A549 (cell line): Measurements from ENCODE around the gene RHBDF2.

Source experiments
- EHMT2 ChIP-seq: fragments of 200-600 bp; sonication (generic); IDR thresholded peaks from 2 replicates; pipeline ENCODE4 v1.6.1; 2016; ENCODE audit warnings: antibody characterized with exemption, low read depth, mild to moderate bottlenecking, moderate library complexity
- FOSL2 ChIP-seq, 2 experiments: fragments of 450-650 bp in 1 of 2; fragments of >200 bp in 1 of 2; sonication (Bioruptor Twin) in 1 of 2; formaldehyde crosslinking; IDR thresholded peaks; 2 replicates each; pipeline versions ENCODE4 v1.5.0 to v1.6.1; 2016 to 2020; ENCODE audit warnings: mild to moderate bottlenecking in 1 of 2, moderate library complexity in 1 of 2
- HDAC2 ChIP-seq: fragments of 200-600 bp; sonication (generic); IDR thresholded peaks from 2 replicates; pipeline ENCODE4 v1.6.1; 2016
- POLR2A ChIP-seq: IDR thresholded peaks from 2 replicates; pipeline ENCODE4 v1.6.1; 2012; ENCODE audit warnings: mild to moderate bottlenecking, low read length
- TF ChIP-seq, protein P1 (sequence below): fragments of 250-450 bp; sonication (Bioruptor Pico); IDR thresholded peaks from 2 replicates; pipeline ENCODE4 v1.5.0; 2021; ENCODE audit warnings: mild to moderate bottlenecking, moderate library complexity, borderline replicate concordance
- TF ChIP-seq, protein P2 (sequence below): fragments of >200 bp; sonication (Bioruptor Twin); formaldehyde crosslinking; IDR thresholded peaks from 3 replicates; pipeline ENCODE4 v1.5.1; 2016
- TF ChIP-seq, protein P3 (sequence below): IDR thresholded peaks from 2 replicates; pipeline ENCODE4 v1.6.1; 2012; ENCODE audit warnings: low read depth, borderline replicate concordance

DNA sequence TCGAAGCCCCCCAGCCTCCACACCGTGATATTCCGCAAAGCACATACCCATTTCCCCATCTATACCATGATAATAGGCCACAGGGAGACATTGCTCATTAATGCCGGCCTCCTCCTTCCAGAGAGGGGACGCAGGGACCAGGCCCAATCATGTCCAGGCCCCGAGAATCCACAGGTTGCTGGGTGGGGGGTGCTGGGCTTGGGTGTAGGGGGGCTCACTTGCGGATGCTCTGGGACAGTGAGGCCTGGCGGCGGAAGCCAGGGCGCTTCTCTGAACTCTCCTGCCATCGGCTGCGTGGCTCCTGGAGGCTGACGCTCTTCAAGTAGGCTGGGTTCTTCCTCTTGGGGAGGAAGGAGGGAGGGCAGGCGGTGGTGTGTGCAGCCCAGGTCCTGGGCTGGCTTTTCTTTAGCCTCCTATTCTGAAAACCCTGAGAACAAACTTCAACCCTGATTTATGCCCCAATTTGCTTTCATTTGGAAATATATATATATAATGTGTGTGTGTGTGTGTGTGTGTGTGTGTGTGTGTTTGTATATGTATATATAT is 21.6 kb downstream of the RHBDF2 start:
- TF ChIP-seq, protein P1, sequence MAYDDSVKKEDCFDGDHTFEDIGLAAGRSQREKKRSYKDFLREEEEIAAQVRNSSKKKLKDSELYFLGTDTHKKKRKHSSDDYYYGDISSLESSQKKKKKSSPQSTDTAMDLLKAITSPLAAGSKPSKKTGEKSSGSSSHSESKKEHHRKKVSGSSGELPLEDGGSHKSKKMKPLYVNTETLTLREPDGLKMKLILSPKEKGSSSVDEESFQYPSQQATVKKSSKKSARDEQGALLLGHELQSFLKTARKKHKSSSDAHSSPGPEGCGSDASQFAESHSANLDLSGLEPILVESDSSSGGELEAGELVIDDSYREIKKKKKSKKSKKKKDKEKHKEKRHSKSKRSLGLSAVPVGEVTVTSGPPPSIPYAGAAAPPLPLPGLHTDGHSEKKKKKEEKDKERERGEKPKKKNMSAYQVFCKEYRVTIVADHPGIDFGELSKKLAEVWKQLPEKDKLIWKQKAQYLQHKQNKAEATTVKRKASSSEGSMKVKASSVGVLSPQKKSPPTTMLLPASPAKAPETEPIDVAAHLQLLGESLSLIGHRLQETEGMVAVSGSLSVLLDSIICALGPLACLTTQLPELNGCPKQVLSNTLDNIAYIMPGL, result no peak
- TF ChIP-seq, protein P2, sequence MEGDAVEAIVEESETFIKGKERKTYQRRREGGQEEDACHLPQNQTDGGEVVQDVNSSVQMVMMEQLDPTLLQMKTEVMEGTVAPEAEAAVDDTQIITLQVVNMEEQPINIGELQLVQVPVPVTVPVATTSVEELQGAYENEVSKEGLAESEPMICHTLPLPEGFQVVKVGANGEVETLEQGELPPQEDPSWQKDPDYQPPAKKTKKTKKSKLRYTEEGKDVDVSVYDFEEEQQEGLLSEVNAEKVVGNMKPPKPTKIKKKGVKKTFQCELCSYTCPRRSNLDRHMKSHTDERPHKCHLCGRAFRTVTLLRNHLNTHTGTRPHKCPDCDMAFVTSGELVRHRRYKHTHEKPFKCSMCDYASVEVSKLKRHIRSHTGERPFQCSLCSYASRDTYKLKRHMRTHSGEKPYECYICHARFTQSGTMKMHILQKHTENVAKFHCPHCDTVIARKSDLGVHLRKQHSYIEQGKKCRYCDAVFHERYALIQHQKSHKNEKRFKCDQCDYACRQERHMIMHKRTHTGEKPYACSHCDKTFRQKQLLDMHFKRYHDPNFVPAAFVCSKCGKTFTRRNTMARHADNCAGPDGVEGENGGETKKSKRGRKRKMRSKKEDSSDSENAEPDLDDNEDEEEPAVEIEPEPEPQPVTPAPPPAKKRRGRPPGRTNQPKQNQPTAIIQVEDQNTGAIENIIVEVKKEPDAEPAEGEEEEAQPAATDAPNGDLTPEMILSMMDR, result no peak
- TF ChIP-seq, protein P3, sequence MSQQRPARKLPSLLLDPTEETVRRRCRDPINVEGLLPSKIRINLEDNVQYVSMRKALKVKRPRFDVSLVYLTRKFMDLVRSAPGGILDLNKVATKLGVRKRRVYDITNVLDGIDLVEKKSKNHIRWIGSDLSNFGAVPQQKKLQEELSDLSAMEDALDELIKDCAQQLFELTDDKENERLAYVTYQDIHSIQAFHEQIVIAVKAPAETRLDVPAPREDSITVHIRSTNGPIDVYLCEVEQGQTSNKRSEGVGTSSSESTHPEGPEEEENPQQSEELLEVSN, result no peak
- TF ChIP-seq EHMT2 (no peak), HDAC2 (no peak), POLR2A (no peak), FOSL2 (IDR thresholded peaks at IDR 0.05) (no peak), FOSL2 (CRISPR knock-in tag; IDR thresholded peaks at IDR 0.05) (no peak)
